ENCODE results near the gene AK1.

Gene AK1

DNA sequence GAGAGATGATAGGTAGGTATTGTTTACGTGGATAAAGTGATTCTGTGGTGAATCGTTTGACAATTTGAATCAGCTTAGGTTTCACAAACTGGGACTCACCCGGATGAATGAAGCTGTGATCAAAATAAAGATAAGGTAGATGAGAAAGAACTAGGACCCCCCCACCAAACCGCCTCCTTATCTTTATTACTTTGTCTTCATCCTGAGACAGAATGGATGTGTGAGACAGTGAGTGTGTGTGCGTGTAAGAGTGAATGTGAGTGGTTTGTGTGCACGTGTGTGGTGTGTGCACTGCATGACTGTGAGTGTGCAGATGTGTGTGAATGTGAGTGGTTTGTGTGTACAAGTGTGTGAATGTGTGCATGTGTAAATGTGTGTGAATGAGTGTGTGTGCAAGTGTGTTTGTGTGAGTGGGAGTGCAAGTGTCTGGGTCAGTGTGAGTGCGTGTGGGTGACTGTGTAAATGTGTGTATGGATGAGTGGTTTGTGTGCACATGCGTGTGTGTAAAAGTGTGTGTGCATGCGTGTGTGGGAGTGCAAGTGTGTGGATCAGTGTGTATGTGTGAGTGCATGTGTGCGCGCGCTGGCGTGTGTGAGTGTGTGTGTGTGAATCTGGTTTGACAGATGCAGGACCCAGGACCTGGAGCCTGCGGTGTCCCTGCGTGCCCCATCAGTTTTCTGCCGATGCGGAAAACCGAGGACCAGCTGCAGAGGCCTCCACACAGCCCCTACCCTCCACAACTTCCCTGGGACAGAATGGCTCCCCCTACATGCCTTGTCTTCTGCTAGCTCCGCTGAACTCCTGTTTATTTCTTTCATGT lies 11.6 kb downstream of the AK1 start:
- DNase-seq = no peak

DNA sequence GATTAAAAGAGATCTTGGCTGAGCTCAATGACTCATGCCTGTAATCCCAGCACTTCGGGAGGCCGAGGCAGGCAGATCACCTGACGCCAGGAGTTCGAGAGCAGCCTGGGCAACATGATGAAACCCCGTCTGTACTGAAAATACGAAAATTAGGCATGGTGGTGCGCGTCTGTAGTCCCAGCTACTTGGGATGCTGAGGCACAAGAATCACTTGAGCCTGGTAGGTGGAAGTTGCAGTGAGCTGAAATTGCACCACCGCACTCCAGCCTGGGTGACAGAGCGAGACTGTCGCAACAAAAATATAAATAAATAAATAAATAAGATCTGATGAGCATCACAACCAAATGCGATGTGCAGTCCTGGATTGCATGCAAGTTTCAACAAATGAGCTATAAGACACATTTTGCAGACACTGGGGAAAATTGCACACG lies 14.3 kb downstream of the AK1 start:
- DNase-seq = no peak

DNA sequence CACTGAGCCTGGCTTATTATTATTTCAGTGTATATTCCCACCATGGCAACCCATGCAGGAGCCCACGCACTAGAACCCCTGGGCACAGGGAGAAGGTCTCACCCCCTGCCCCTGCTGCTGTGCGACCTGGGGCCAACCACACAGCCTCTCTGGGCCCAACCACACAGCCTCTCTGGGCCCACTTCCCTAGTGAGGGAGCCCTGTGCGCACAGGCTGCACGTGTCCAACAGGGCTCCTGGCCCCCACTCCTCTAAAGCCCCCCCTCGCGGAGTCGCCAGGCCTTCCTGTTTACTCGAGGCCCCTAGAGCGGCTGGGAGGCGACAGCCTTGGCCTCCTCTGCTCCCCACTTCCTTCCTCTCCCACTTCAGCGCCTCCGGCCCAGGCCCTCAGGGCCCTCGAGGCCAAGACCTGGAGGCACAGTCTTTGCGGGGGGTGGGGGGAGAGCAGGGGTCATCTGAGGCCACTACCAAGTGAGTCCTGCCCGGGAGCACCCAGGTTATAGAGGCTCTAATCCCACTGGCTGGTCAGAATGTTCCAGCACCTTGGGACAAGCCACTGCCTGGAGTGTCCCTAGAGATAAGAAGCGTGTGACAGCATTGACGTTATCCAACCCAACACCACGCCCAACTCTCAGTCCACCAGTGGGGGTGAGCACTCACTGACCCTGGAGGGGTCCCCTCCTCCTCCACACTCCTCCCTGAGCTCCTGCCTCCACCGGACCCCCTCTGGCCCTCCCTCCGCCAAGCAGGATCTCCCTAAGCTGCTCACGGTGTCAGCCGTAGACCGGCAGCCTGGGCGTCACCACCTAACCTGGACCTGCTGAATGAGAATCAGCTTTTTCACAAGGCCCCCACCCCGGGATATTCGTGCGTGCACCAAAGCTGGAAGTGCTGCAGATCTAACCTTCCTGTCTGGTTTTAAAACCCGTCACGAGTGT lies 15.1 kb downstream of the AK1 start:
- no peak for DNase-seq

DNA sequence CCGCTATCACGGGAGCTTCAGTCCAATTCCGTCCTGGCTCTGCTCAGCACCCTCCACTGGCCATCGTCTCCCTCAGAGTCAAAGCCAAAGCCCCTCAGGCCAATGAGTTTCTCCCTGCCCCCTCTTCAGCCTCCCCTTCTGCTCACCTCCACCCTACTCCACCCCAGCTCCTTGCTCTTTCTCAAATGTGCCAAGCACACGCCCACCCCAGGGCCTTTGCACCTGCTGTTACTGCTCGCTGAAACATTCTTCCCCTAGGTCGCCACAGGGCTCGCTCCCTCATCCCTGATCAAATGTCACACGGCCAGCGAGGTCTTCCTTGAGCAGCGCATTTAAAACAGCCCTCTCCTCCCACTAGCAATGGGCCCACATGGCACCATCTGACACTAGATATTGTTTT lies 16.7 kb downstream of the AK1 start:
- DNase-seq = no peak

DNA sequence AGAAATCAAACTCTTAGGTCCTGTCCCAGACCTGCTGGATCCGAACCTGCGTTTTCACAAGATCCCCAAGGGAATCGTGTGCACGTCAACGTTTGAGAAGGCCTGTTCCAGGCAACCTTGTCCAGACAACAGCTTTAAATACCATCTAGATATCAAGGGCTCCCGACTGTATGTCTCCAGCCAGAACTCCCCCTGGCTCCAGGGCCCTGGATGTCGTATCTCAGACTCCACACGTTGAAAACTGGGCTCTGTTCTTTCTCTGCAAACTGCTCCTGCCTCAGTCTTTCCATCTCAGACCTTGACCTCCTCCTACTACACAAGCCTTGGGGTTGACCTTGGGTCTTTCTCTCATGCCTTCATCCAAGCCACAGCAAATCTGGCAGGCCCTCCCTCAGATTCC lies 17.2 kb downstream of the AK1 start:
- DNase-seq = no peak

DNA sequence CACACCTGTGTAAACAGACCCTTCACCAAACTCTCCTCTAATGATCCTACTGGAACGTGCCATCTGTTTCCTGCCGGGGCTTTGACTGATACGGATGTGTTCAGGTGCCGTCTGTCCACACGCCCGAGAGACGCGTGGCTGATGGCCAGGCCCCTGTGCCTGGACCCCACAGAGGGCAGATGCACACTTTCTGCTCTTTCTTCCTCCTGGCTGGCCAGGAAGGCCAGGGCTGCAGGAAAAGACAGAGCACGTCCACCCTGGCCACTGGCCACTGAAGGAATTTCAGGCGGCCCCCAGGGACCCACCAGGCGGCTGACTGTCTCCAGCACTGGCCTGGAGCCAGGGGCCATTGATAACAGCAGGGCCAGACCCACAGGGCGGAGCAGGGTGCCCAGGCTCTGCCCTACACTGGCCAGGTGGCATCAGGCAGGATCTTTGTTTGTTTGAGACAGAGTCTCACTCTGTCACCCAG lies 19.4 kb downstream of the AK1 start:
- DNase-seq = no peak

DNA sequence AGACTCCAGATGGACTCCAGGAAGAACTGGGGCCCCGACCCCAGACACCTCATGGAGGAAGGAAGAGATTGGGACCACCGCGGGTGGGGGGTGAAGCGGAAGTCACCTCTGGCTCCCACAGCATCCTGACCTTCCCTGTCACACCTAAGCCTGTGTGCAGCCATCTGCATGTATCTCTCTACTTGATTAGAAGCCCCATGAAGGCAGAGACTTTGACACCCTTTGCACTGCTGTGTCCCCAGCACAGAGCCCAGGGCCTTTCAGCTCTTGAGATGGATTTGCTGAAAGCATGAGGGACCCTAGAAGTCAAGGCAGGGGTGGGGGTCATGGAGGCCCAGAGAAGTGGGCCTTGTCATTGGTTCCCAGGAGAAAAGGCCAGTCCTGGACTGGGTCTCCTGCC lies 20.2 kb downstream of the AK1 start:
- no peak for DNase-seq

DNA sequence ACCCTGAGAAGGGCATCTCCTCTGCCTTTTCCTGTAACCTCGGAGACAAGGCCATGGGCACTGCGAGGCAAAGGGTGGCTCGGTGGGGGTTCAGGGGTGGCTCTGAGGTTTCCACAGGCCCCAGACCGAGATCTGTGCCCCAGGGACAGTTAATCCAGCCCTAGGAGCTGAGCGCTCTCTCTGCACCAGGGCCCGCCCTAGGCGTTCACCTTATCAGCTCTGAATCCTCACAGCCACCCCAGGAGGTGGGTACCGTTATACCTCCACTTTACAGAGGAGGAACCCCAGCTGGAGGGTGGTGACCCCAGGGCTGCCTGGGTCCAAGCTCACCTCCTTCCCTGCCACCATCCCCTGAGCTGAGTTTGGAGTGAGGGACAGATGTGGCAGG lies 20.8 kb downstream of the AK1 start:
- DNase-seq = no peak

DNA sequence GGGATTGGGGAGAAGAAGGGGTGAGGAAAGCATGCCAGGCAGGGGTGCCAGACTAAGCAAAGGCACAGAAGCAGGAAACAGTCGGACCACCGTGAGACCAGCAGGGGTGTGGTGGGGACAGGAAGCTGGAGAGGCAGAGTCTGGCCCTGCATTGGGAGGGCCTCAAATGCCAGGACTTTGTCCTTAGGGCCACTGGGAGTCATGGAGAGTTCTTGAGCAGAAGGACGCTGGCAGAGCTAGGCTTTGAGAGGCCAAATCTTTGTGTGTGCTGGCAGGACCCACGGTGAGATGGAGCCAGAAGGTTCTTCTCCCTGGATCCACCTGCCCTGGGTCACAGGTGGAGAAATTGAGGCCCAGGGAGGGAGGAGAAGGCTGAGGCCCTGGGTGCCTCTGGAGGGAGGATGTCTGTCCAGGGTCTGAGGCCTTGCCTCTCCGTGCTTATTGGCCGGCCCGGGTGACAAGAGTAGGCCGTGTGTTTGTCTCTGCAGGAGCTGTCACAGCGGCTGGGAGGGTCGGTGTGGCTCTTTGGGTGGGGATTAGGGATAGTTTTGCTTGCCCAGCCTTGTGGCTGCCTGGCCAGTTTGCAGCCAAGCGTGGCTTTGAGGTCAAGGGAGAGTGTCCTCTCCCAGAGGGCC lies 21.3 kb downstream of the AK1 start:
- DNase-seq = no peak

DNA sequence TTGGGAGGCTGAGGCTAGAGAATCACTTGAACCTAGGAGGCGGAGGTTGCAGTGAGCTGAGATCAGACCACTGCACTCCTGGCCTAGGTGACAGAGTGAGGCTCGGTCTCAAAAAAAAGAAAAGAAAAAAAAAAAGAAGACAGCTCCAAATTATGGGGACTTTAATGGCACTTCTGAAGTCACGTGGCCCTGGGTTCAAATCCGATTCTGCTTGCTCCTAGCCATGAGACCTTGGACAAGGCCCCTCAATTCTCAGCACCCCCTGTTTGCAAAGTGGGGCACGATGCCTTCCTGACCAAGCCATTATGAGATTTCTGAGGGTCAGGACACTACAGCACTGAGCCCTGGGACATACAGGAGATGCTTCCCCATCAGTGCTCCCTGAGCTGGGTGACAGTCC lies 22.0 kb downstream of the AK1 start:
- no peak for DNase-seq

DNA sequence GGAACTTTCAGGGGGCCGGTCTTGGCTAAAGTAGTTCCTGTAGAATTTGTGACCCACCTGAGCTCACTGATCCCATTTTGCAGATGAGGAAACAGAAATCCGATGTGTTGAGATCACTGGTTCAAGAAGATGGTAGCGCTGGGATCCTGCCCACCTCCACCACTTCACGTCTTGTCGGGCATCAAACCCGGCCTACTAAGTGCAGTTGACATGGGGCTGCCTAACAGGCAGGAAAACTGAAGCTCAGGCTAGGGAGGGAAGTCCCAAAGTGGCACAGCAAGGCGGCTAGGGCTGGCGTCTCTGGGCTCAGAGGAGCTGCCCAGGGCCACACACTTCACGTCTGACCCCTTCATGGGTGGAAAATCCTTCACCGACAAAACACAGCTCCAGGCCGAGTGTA lies 22.5 kb downstream of the AK1 start:
- no peak for DNase-seq

DNA sequence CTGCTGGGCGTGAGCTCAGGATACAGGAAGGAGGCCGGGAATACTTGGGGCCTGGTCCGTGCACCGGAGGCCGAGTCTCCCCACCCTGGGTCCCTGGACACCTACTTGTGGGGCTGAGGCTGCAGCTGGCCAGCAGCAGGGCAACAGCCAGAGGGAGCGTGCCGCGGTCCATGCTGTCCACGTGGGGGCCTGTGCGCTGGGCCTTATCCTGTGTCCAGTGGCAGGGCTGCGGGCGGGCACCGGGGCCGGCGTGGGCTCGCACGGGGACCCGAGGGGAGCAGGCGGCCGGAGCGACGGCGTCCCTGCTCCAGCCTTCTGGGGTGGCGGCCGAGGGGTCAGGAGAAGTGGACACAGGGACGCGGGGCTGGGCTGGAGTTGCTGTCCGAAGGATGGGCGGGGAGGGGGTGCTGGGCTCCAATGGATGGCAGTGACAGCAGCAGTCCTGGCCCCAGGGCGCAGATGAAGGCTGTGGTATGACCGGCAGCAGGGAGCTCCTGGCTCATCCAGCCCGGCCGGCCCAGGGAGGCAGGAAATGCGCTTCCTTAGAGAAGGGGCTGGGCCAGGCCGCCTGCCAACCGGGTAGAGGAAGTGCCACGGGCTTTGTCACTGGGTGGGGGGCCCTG lies 23.2 kb downstream of the AK1 start, which contains the start of gene ENG:
Gene ENG, minus strand, starts transcription at position 475 of the 623 bp plus-strand sequence. Its CDS starts 303 bp downstream, at position 172.
- no peak for DNase-seq

DNA sequence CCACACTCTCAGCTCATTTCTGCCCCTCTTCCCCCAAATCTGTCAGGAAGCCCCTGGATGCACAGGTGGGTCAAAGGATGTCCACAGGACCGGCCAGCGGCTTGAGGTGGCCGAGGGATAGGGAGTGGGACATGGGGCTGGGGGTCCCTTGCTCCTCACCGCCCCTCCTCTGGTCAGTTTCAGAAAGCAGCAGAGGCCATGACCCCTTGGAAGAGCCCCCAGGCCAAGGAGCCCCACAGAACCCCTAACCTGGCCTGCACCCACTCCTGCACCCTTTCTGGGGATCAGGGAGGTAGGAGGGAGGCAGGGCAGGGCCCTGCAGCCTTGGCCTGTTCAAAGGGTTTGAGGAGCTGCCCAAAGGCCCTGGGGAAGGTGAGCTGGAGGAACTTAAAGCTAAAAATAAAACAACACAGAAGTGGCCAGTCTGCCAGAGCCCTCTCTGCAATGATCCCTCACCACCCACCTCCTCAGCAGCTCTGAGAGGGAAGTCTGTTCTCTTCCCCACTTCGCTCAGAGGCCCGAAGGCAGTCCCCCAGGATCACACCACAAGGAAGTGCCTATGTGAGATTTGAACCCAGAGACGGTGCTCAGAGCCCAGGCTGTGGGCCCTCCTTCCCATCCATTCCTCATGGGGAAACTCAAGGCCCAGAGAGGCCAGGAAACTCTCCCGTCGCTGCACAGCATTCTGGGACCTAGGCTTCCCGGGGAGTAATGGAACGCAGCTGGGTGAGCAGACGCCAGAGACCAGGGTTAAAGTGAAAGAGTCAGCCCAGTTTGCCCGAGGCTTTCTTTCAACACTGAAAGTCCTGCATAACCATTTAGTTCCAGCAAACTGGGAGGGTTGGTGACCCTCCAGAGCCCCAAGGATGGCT lies 23.9 kb downstream of the AK1 start:
- no peak for DNase-seq

DNA sequence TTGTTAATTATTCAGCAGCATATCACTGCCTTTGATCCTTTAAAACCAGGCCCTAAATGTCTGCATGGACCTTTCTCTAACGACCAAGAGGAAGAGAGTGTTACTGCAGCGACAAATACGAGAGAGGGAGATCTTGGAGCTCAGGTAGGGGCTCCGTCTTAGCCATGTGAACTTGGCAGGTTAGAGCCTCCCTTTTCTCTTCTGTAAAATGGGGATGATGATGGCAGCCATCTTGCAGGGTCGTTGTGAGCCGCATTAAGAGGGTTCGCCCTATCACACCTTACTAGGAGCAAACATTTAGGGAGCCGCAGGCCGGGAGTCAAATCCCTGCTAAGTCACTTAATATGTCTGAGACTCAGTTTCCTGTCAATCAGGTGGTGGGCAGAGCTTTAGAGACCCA lies 24.6 kb downstream of the AK1 start:
- no peak for DNase-seq

DNA sequence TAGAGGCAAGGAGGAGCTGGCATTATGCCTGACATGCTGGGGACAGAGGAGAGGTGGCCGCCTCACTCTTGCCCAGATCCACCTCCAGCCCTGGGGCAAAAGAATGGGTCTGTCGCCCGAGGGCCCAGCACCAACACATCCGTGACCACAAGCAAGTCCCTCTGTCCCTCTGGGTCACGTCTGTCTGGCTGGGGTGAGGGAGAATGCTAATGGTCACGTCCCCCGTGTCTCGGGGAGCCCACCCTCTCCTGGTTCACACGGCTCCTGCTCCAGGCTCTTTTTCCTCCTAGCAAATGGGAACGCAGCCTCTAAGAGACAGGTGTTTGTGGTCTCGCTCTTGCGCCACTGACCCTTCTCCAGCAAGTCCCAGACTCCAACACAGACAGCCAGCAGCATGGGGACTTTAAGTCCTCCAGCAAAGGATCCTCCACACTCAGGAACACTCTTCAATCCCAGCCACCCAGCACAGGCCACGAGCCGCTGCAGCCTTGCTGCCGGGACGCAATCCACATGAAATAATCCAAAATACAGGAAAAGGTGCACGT lies 27.1 kb downstream of the AK1 start:
- DNase-seq = no peak

DNA sequence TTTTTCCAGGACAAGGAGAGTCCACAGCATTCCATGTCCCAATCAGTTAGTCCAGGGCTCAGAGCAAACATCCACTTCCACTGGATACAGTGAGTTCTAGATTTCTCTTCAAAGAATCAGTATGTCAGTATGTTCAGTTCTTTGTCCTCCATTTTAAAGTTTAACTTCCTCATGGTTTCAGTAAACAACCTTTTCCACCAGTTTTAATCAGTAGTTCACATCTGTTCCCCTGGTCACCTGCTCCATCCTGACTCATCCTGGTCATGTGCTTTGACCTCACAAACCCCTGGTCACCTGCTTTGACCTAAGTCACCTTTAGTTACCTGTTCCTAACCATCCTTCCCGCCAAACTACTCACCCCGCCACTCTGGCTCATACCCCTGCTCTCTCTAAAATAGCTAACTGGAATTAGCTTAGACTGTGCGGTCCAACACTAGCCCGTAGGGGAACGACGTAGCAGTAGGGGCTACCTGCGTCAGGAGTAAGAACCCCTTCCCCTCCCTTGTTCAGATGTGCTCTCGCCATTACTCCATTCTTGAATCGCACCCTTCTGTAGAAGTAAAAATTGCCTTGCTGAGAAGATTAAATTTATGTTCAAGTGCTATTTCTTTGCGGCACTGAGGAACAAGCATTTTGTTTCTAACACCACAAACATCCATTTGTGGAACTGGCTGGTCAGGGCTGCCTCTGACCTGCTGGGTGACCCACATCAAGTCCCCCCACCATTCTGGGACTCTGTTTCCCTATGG lies 28.5 kb downstream of the AK1 start:
- DNase-seq = no peak

DNA sequence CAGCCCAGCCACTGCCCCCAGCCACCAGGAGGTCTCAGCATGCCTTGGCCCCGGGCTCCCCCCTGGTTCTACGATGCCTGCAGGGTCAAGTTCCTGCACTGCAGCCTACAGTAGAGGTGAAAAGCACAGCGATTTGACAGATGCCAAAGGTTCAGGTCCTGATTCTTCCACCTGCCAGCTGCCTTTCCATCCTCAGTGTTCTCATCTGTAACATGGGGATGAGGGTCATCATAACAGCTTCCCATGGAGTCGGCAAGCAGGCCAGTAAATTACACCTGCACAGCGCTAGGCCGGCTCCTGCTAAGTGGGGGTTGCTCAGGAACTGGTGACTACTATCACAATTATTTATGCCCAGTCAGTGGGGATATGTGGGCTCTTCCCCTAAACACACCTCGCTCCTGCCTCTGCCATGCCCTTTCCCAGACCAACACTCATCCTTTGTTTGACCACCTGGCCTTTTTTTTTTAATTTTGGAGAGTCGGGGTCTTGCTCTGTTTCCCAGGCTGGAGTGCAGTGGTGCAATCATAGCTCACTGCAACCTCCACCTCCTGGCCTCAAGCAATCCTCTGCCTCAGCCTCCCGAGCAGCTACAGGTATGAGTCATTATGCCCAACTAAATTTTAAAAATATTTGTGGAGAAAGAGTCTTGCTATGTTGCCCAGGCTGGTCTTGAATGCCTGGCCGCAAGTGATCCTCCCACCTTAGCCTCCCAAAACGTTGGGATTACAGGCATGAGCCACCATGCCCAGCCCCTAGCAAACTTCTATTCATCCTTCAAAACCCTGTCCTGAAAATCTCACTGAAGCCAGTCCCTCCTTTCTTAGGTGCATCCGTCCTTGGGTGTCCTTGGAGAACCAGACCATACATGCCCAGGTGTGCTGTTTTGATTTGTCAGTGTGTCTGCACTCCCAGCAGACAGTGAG lies 29.4 kb downstream of the AK1 start:
- DNase-seq = no peak

DNA sequence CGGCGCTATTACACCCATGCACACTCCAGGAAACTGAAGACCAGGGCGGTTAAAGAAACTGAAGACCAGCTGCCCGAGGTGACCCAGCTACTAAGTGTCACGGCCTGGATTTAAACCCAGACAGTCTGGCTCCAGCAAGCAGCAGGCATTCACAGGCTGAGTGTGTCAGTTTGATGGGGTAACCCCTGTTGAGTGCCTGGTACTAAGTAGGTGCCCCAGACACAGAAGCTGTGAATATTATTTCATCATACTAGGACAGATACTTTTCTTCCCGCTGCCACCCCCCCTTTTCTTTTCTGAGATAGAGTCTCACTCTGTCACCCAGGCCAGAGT lies 30.3 kb downstream of the AK1 start:
- no peak for DNase-seq

DNA sequence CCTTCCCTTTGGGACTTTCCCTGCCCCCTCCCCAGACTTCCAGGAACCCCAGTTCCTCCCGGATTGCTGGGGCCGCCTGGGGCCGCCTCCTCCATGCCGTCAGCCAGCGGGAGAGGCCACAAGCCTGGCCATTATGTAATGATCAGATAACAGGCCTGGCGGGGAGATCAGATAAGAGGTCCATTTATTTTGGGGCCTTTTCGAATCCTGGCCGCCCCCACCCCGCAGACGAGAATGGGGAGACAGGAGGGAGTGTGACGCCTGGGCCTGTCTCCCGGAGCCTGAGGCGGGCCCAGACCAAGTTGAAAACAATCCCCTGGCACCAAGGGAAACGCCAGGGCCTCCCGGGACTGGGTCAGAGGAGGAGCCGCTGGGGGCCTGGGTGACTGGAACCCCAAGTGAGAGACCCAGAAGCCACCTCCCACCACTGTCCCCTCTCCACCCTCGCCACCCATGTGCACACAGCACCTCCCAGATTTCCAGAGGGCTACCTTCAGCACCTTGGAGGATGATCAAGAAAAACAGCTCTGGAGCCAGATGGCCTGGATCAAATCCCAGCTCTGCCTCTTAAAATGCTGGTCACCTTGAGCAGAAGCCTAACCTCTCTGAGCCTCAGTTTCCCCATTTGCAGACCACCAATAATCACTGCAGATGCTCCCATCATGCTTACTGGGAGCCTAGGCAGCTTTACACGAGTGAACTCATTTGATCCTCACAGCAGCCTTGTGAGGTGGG lies 30.9 kb downstream of the AK1 start:
- no peak for DNase-seq
